H1 (cell line): ENCODE data around the gene PRKAR2A. TPM values are rescaled to one million over a fixed set of nuclear protein-coding genes. Genes with fewer than 3 reads are reported as not detected.

ENCODE experiments used
- CTCF ChIA-PET: fragments of 300-600 bp; sonication (Branson Sonifier 250); formaldehyde crosslinking; loops from one replicate; lab custom pipeline; 2021; ENCODE audit not compliant: partially characterized antibody; lab: Charles Lee
- POLR2A ChIA-PET: fragments of 300-600 bp; sonication (Branson Sonifier 250); formaldehyde crosslinking; loops from one replicate; lab custom pipeline; 2021; ENCODE audit warnings: inconsistent platforms; ENCODE audit not compliant: partially characterized antibody; lab: Charles Lee
- DNase-seq, 2 experiments: peaks; one replicate each; pipeline versions ENCODE4 v3.0.0 to v3.0.0-alpha.2; 2010 to 2022; ENCODE audit warnings: low spot score in 2 of 2, low read depth in 1 of 2, mixed read lengths in 1 of 2
- FAIRE-seq: peaks from 2 replicates; lab custom pipeline; 2011; peaks lifted over from hg19 to GRCh38; lab: Jason Lieb, UNC
- H2AFZ ChIP-seq: 2 replicates; pipeline ENCODE4 v1.8.1; 2012; ENCODE audit warnings: low read length, inconsistent platforms
- H2AK5ac ChIP-seq: 2 replicates; pipeline ENCODE4 v1.6.1; 2013; ENCODE audit warnings: low read depth, low read length
- H2BK120ac ChIP-seq: replicated peaks from 2 replicates; pipeline ENCODE3; 2013; ENCODE audit warnings: low read depth, low read length, inconsistent platforms
- H2BK12ac ChIP-seq: 2 replicates; pipeline ENCODE4 v1.6.1; 2013; ENCODE audit warnings: low read depth, low read length
- H2BK15ac ChIP-seq: 2 replicates; pipeline ENCODE4 v1.6.1; 2013; ENCODE audit warnings: low read length
- H2BK20ac ChIP-seq: 2 replicates; pipeline ENCODE4 v1.6.1; 2013; ENCODE audit warnings: low read length
- H2BK5ac ChIP-seq: 2 replicates; pipeline ENCODE4 v1.6.1; 2013; ENCODE audit warnings: low read depth, low read length
- H3K14ac ChIP-seq: 2 replicates; pipeline ENCODE4 v1.6.1; 2013; ENCODE audit warnings: inconsistent platforms; ENCODE audit not compliant: insufficient read length
- H3K18ac ChIP-seq: 2 replicates; pipeline ENCODE4 v1.6.1; 2013; ENCODE audit warnings: low read length; ENCODE audit errors: extremely low read depth
- H3K23ac ChIP-seq: 2 replicates; pipeline ENCODE4 v1.6.1; 2013; ENCODE audit warnings: inconsistent platforms; ENCODE audit not compliant: insufficient read length
- H3K23me2 ChIP-seq: 2 replicates; pipeline ENCODE4 v1.6.1; 2013; ENCODE audit warnings: low read depth, low read length
- H3K27ac ChIP-seq: 2 replicates; pipeline ENCODE4 v1.6.1; 2011; ENCODE audit warnings: low read depth, low read length, inconsistent platforms
- H3K27me3 ChIP-seq, 4 experiments: replicated peaks in 1 of 4; 1 replicate in 1 of 4; 2 replicates in 3 of 4; pipeline versions ENCODE4 v1.6.1 to v1.8.1; 2011 to 2013; ENCODE audit warnings: low read length in 3 of 4, mild to moderate bottlenecking in 3 of 4, inconsistent platforms in 2 of 4, mixed read lengths in 2 of 4, moderate library complexity in 1 of 4; ENCODE audit not compliant: control insufficient read depth in 3 of 4, insufficient read depth in 3 of 4; ENCODE audit errors: extremely low read depth in 1 of 4
- H3K36me3 ChIP-seq, 4 experiments: 2 replicates each; pipeline versions ENCODE4 v1.6.1 to v1.8.1; 2011 to 2013; ENCODE audit warnings: mild to moderate bottlenecking in 4 of 4, low read length in 3 of 4, moderate library complexity in 2 of 4, control low read depth in 1 of 4, inconsistent platforms in 1 of 4; ENCODE audit not compliant: insufficient read depth in 4 of 4, control insufficient read depth in 2 of 4
- H3K4ac ChIP-seq: replicated peaks from 2 replicates; pipeline ENCODE3; 2013; ENCODE audit warnings: low read length, low read depth, mixed read lengths, inconsistent platforms; ENCODE audit not compliant: insufficient read length
- H3K4me1 ChIP-seq, 4 experiments: replicated peaks in 1 of 4; 1 replicate in 1 of 4; 2 replicates in 3 of 4; pipeline versions ENCODE4 v1.6.1 to v1.8.1; 2011 to 2013; ENCODE audit warnings: low read length in 3 of 4, inconsistent platforms in 2 of 4, mixed read lengths in 1 of 4; ENCODE audit not compliant: insufficient read depth in 4 of 4, control insufficient read depth in 3 of 4
- H3K4me2 ChIP-seq, 2 experiments: 2 replicates each; pipeline versions ENCODE4 v1.6.1 to v1.8.1; 2011 to 2013; ENCODE audit warnings: low read depth in 2 of 2, low read length in 2 of 2, control low read depth in 1 of 2, inconsistent platforms in 1 of 2, mild to moderate bottlenecking in 1 of 2; ENCODE audit not compliant: insufficient read depth in 1 of 2
- H3K4me3 ChIP-seq, 4 experiments: fragments of 200-600, 300-600 bp in 1 of 4; sonication (generic), shearing (Covaris generic), sonication (Bioruptor Twin) in 1 of 4; 2 replicates each; pipeline versions ENCODE4 v1.5.1 to v1.8.1; 2011 to 2016; ENCODE audit warnings: low read length in 4 of 4, low read depth in 3 of 4, control low read depth in 2 of 4, inconsistent platforms in 2 of 4, mild to moderate bottlenecking in 2 of 4, mixed read lengths in 1 of 4, moderate library complexity in 1 of 4; ENCODE audit not compliant: insufficient read depth in 2 of 4; ENCODE audit errors: extremely low read depth in 1 of 4
- H3K56ac ChIP-seq: replicated peaks from 2 replicates; pipeline ENCODE3; 2013; ENCODE audit warnings: low read depth, mild to moderate bottlenecking, mixed read lengths, low read length, inconsistent platforms; ENCODE audit not compliant: insufficient read length
- H3K79me1 ChIP-seq: 2 replicates; pipeline ENCODE4 v1.6.1; 2013; ENCODE audit warnings: low read depth, low read length, control low read depth
- H3K79me2 ChIP-seq, 2 experiments: 2 replicates each; pipeline versions ENCODE4 v1.6.1 to v1.8.1; 2012 to 2013; ENCODE audit warnings: low read length in 2 of 2, mild to moderate bottlenecking in 2 of 2, inconsistent platforms in 1 of 2; ENCODE audit not compliant: insufficient read depth in 2 of 2, control insufficient read depth in 1 of 2
- H3K9ac ChIP-seq, 4 experiments: replicated peaks in 1 of 4; 1 replicate in 1 of 4; 2 replicates in 3 of 4; pipeline versions ENCODE4 v1.6.1 to v1.8.1; 2011 to 2013; ENCODE audit warnings: low read depth in 3 of 4, low read length in 3 of 4, control low read depth in 2 of 4, mild to moderate bottlenecking in 2 of 4, moderate library complexity in 2 of 4, inconsistent platforms in 1 of 4; ENCODE audit errors: extremely low read depth in 1 of 4
- H3K9me3 ChIP-seq, 2 experiments: 2 replicates each; pipeline versions ENCODE4 v1.6.1 to v1.8.1; 2012 to 2013; ENCODE audit warnings: mild to moderate bottlenecking in 2 of 2, moderate library complexity in 2 of 2, control low read depth in 1 of 2, inconsistent platforms in 1 of 2, low read depth in 1 of 2, low read length in 1 of 2, mixed read lengths in 1 of 2; ENCODE audit not compliant: insufficient read depth in 2 of 2
- H4K20me1 ChIP-seq, 2 experiments: replicated peaks in 1 of 2; 2 replicates each; pipeline versions ENCODE3 to v1.8.1; 2011 to 2013; ENCODE audit warnings: inconsistent platforms in 2 of 2, low read length in 2 of 2, mild to moderate bottlenecking in 1 of 2; ENCODE audit not compliant: insufficient read depth in 2 of 2, control insufficient read depth in 1 of 2
- H4K5ac ChIP-seq: 2 replicates; pipeline ENCODE4 v1.6.1; 2013; ENCODE audit warnings: low read length, low read depth, mixed read lengths, inconsistent platforms; ENCODE audit not compliant: insufficient read length
- H4K8ac ChIP-seq: 2 replicates; pipeline ENCODE4 v1.8.0; 2013; ENCODE audit warnings: mild to moderate bottlenecking, moderate library complexity, low read length, inconsistent platforms; ENCODE audit not compliant: insufficient read depth; ENCODE audit errors: extremely low read depth
- H4K91ac ChIP-seq: replicated peaks from 2 replicates; pipeline ENCODE3; 2013; ENCODE audit warnings: low read length, mixed read lengths, inconsistent platforms; ENCODE audit not compliant: insufficient read length
- CBX8 ChIP-seq: fragments of 300-800, 300-1000 bp; sonication (generic); IDR thresholded peaks from 2 replicates; pipeline ENCODE4 v1.7.1; 2016; ENCODE audit warnings: low read depth, low read length, borderline replicate concordance
- CHD2 ChIP-seq: IDR thresholded peaks from 2 replicates; pipeline ENCODE4 v1.6.1; 2012; ENCODE audit warnings: low read length, improper control_type of control experiment
- CTCF ChIP-seq, 3 experiments: IDR thresholded peaks; 1 replicate in 2 of 3; 2 replicates in 1 of 3; pipeline versions ENCODE4 v1.5.1 to v1.6.1; 2011; ENCODE audit warnings: low read length in 3 of 3, mild to moderate bottlenecking in 3 of 3, inconsistent platforms in 2 of 3, low read depth in 1 of 3, moderate library complexity in 1 of 3; ENCODE audit not compliant: insufficient read depth in 1 of 3; ENCODE audit errors: control extremely low read depth in 1 of 3
- E2F6 ChIP-seq: IDR thresholded peaks from 2 replicates; pipeline ENCODE4 v1.6.1; 2012; ENCODE audit warnings: inconsistent platforms
- HDAC6 ChIP-seq: IDR thresholded peaks from one replicate; pipeline ENCODE4 v1.7.1; 2012; ENCODE audit warnings: low read depth, mild to moderate bottlenecking, inconsistent platforms, low read length, moderate library complexity
- MAFK ChIP-seq: IDR thresholded peaks from 2 replicates; pipeline ENCODE4 v1.6.1; 2012; ENCODE audit warnings: low read depth, mild to moderate bottlenecking, improper control_type of control experiment, low read length
- RXRA ChIP-seq: IDR thresholded peaks from 2 replicates; pipeline ENCODE4 v1.6.1; 2011; ENCODE audit warnings: low read depth, mild to moderate bottlenecking, low read length, moderate library complexity; ENCODE audit not compliant: insufficient read depth
- SIN3A ChIP-seq, 2 experiments: IDR thresholded peaks in 1 of 2; conservative IDR thresholded peaks in 1 of 2; 2 replicates each; pipeline ENCODE4 v1.6.1; 2011 to 2012; ENCODE audit warnings: low read length in 2 of 2, improper control_type of control experiment in 1 of 2, low read depth in 1 of 2, mild to moderate bottlenecking in 1 of 2
- SUZ12 ChIP-seq: fragments of 200-600 bp; sonication (generic); IDR thresholded peaks from 2 replicates; pipeline ENCODE4 v1.6.1; 2012; ENCODE audit warnings: mild to moderate bottlenecking, inconsistent platforms, low read length, moderate library complexity, mixed read lengths
- TBP ChIP-seq: IDR thresholded peaks from 2 replicates; pipeline ENCODE4 v1.6.1; 2011; ENCODE audit warnings: low read depth, low read length, improper control_type of control experiment
- YY1 ChIP-seq: IDR thresholded peaks from 2 replicates; pipeline ENCODE4 v1.6.1; 2011; ENCODE audit warnings: low read depth, mild to moderate bottlenecking, low read length
- WGBS, 2 experiments: shearing (Covaris generic) in 1 of 2; methylation state at CpG; one replicate each; pipeline versions ENCODE4 v1.1.6 to v1.1.7; 2013 to 2015; ENCODE audit warnings: low lambda C conversion rate in 2 of 2, mixed read lengths in 2 of 2, inconsistent platforms in 1 of 2, low coverage in 1 of 2, missing lambda C conversion rate in 1 of 2; ENCODE audit not compliant: insufficient replicate concordance in 2 of 2, insufficient coverage in 1 of 2, insufficient read length in 1 of 2; ENCODE audit errors: extremely low coverage in 1 of 2, missing lambda C conversion rate in 1 of 2; 5-methylcytosine and 5-hydroxymethylcytosine counted together
- polyA plus RNA-seq, 7 experiments: library from polyadenylated mRNA; depleted of rRNA in 3 of 7; stranded (reverse) in 5 of 7; unstranded in 2 of 7; fragments of >200 nt in 5 of 7; fragments of 200-250 nt in 2 of 7; gene quantifications; 1 replicate in 5 of 7; 2 replicates in 1 of 7; 4 replicates in 1 of 7; pipeline versions ENCODE4 v1.2.1 to v1.2.3, GENCODE V29; 2011 to 2013; ENCODE audit warnings: missing spikeins in 2 of 7, mixed read lengths in 2 of 7
- total RNA-seq: library from RNA; stranded (reverse); fragmentation: NEBNext Ultra II Directional; extraction: Animal tissue kit (Norgen Biotek cat#: 25700); gene quantifications from 2 replicates; pipeline ENCODE4 v1.2.1, GENCODE V29; 2021

Gene PRKAR2A
- total and polyA plus RNA-seq, 2 of the 8 experiments (the other 6 are each of a cell fraction or from before 2014, with no cell fraction given) = 6.3 to 42.4 TPM

DNA sequence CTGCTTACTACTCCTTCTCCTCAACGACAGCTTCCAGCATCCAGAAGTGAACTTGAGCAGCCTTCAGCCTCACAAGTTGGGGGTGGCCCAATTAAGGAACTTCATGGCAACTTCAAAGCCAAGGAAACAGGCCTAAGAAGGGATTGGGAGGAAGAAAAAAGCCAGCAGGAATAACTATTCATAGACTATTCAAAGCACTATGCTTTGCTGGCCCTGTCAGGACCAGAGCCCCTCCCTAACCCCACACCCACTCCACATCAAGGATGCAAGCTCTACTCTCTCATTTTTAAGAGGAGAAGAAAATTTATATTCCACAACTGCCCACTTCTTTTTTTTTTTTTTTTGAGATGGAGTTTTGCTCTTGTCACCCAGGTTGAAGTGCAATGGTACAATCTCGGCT lies 10.0 kb upstream of the PRKAR2A start:
- Histone ChIP-seq H3K23ac (no peak overlapping the region), H3K4ac (no peak overlapping the region), H3K4me3 (no peak overlapping the region), H4K20me1 (no peaks in the 10 kb centered on the region), H3K23me2 (no peaks in the 10 kb centered on the region), H3K27ac (no peak overlapping the region), H2AFZ (no peak overlapping the region), H3K18ac (no peak overlapping the region), H3K56ac (no peak overlapping the region), H3K4me2 (no peak overlapping the region), H3K36me3 (no peaks in the 10 kb centered on the region), H2AK5ac (no peak overlapping the region), H3K79me2 (no peaks in the 10 kb centered on the region), H3K79me1 (no peaks in the 10 kb centered on the region), H2BK5ac (no peak overlapping the region), H3K27me3 (no peaks in the 10 kb centered on the region), H3K9me3 (no peaks in the 10 kb centered on the region), H4K5ac (no peak overlapping the region), H4K8ac (no peak overlapping the region), H2BK20ac (no peak overlapping the region), H3K9ac (no peak overlapping the region), H2BK120ac (no peak overlapping the region), H4K91ac (no peak overlapping the region), H3K4me1 (no peaks in the 10 kb centered on the region), H3K14ac (no peak overlapping the region), H2BK15ac (no peak overlapping the region), H2BK12ac (no peak overlapping the region)
- FAIRE-seq = no peak
- CTCF ChIA-PET = interaction anchor here (0.9 to 3.2 kb wide), 4 partner anchors 11 to 118 kb away, joined by 3 to 11 read pairs (median 3); no protein-coding TSS in a partner anchor
- POLR2A ChIA-PET = no interaction called here
- no peak for DNase-seq
- 84% methylated on average over 2 of the region's 2 CpGs; no CpG with 5 or more reads in 1 of the 2 experiments for WGBS, 2 experiments
- no peak for TF ChIP-seq SIN3A (conservative IDR thresholded peaks at IDR 0.05 in 1 of 2, IDR thresholded peaks at IDR 0.05 in 1 of 2; ENCODE audit: low read depth in 1 of 2, low read length in 2 of 2)
- no peak for TF ChIP-seq RXRA
- TF ChIP-seq SUZ12 = no peak
- TF ChIP-seq CBX8 = no peak
- TF ChIP-seq YY1 = no peak
- TF ChIP-seq E2F6 = no peak
- TF ChIP-seq TBP = no peak
- no peak for TF ChIP-seq CHD2
- TF ChIP-seq MAFK = no peak
- no peak for TF ChIP-seq CTCF (IDR thresholded peaks at IDR 0.05; ENCODE audit: control extremely low read depth in 1 of 3, insufficient read depth in 1 of 3, low read depth in 1 of 3, low read length in 3 of 3)
- TF ChIP-seq HDAC6 = no peak
